HPDE6-E6E7 (cell line): ENCODE measurements around the gene YBX1.
"Not testable (repeated sequence)": the region's sequence is repeated elsewhere in the genome, so short reads cannot be mapped to it uniquely, and the experiment has no call there.

Experiments
- DNase-seq: peaks from one replicate; pipeline ENCODE4 v3.0.0; 2011; ENCODE audit warnings: missing footprints; ENCODE audit errors: extremely low spot score

YBX1 gene

GRCh38 chr1:42748021-42748420 is 65.8 kb downstream of the YBX1 start:
- DNase-seq: no peak

- no peak for DNase-seq
Measured at GRCh38 chr1:42748461-42749410, 66.5 kb downstream of the YBX1 start.

- no peak for DNase-seq
Measured at GRCh38 chr1:42750041-42750440, 67.8 kb downstream of the YBX1 start.

- DNase-seq: not testable (repeated sequence)
Measured at GRCh38 chr1:42751511-42752070, 69.4 kb downstream of the YBX1 start.

- no peak for DNase-seq
Measured at GRCh38 chr1:42752284-42752683, 70.1 kb downstream of the YBX1 start.

GRCh38 chr1:42753070-42753469 is 70.9 kb downstream of the YBX1 start:
- no peak for DNase-seq
